SK-N-SH (cell line): Measurements from ENCODE around the gene PLCG2. TPM values are rescaled to one million over a fixed set of nuclear protein-coding genes. Genes with fewer than 3 reads are reported as not detected.

Experiments
- CTCF ChIA-PET: fragments of 300-600, 350-600 bp; formaldehyde crosslinking; extraction: SDS; loops from one replicate; lab custom pipeline; 2021; lab: Yijun Ruan, JAX
- POLR2A ChIA-PET: fragments of 350-600 bp; sonication (Branson Sonifier 250); formaldehyde crosslinking; extraction: SDS; loops from one replicate; lab custom pipeline; 2020; ENCODE audit warnings: antibody characterized with exemption, inconsistent platforms; lab: Yijun Ruan, JAX
- DNase-seq: peaks from one replicate; pipeline ENCODE4 v3.0.0; 2012
- H2AFZ ChIP-seq: fragments of 200-600 bp; sonication (generic); 2 replicates; pipeline ENCODE4 v1.8.1; 2016; ENCODE audit warnings: antibody characterized with exemption, mild to moderate bottlenecking, low read depth
- H3F3A ChIP-seq: fragments of 200-600 bp; sonication (generic); replicated peaks from 2 replicates; pipeline ENCODE3; 2016; ENCODE audit warnings: antibody characterized with exemption, mild to moderate bottlenecking; ENCODE audit not compliant: insufficient read depth
- H3K27ac ChIP-seq, 2 experiments: fragments of 200-500 bp in 1 of 2; fragments of 200-600 bp in 1 of 2; sonication (Bioruptor generic) in 1 of 2; sonication (generic), shearing (Covaris generic) in 1 of 2; 2 replicates each; pipeline versions ENCODE4 v1.5.1 to v1.6.1; 2014 to 2016; ENCODE audit warnings: low read depth in 2 of 2, inconsistent platforms in 1 of 2, low read length in 1 of 2, mild to moderate bottlenecking in 1 of 2, mixed read lengths in 1 of 2
- H3K27me3 ChIP-seq: fragments of 200-600 bp; sonication (generic), shearing (Covaris generic); 2 replicates; pipeline ENCODE4 v1.6.1; 2016; ENCODE audit warnings: mixed run types; ENCODE audit not compliant: insufficient read depth
- H3K36me3 ChIP-seq, 2 experiments: fragments of 200-500 bp in 1 of 2; fragments of 200-600 bp in 1 of 2; sonication (Bioruptor generic) in 1 of 2; sonication (generic) in 1 of 2; replicated peaks in 1 of 2; 2 replicates each; pipeline versions ENCODE3 to v1.5.1; 2014 to 2016; ENCODE audit warnings: low read length in 1 of 2, mild to moderate bottlenecking in 1 of 2; ENCODE audit not compliant: insufficient read depth in 2 of 2, control insufficient read depth in 1 of 2
- H3K4me1 ChIP-seq, 2 experiments: fragments of 200-500 bp in 1 of 2; fragments of 200-600 bp in 1 of 2; sonication (Bioruptor generic) in 1 of 2; sonication (generic), shearing (Covaris generic) in 1 of 2; 2 replicates each; pipeline versions ENCODE4 v1.5.1 to v1.6.1; 2014 to 2016; ENCODE audit warnings: low read depth in 1 of 2, low read length in 1 of 2, mixed run types in 1 of 2; ENCODE audit not compliant: insufficient read depth in 2 of 2, control insufficient read depth in 1 of 2
- H3K4me2 ChIP-seq: fragments of 200-600 bp; sonication (generic), shearing (Covaris generic); 2 replicates; pipeline ENCODE4 v1.6.1; 2017; ENCODE audit warnings: mixed run types
- H3K4me3 ChIP-seq, 2 experiments: fragments of 200-500 bp in 1 of 2; fragments of 200-600 bp in 1 of 2; sonication (Bioruptor generic) in 1 of 2; sonication (generic), shearing (Covaris generic) in 1 of 2; 2 replicates each; pipeline versions ENCODE4 v1.5.1 to v1.8.1; 2014 to 2016; ENCODE audit warnings: low read depth in 2 of 2, inconsistent platforms in 1 of 2, low read length in 1 of 2, mild to moderate bottlenecking in 1 of 2, mixed read lengths in 1 of 2, moderate library complexity in 1 of 2
- H3K79me2 ChIP-seq: fragments of 200-600 bp; sonication (generic); 2 replicates; pipeline ENCODE4 v1.8.1; 2017; ENCODE audit warnings: mild to moderate bottlenecking; ENCODE audit not compliant: insufficient read depth
- H3K9ac ChIP-seq: fragments of 200-600 bp; sonication (generic); 2 replicates; pipeline ENCODE4 v1.6.1; 2017; ENCODE audit warnings: mixed run types
- H3K9me2 ChIP-seq: fragments of 200-600 bp; sonication (generic); 2 replicates; pipeline ENCODE4 v1.6.1; 2017; ENCODE audit warnings: mixed run types
- H3K9me3 ChIP-seq: fragments of 200-600 bp; sonication (generic); 2 replicates; pipeline ENCODE4 v1.6.1; 2017; ENCODE audit warnings: mixed run types, mild to moderate bottlenecking, moderate library complexity
- H4K20me1 ChIP-seq: fragments of 200-600 bp; sonication (generic); 2 replicates; pipeline ENCODE4 v1.6.1; 2017; ENCODE audit warnings: mild to moderate bottlenecking, mixed run types; ENCODE audit not compliant: insufficient read depth
- CHD2 ChIP-seq: fragments of 150-350 bp; IDR thresholded peaks from 2 replicates; pipeline ENCODE4 v1.6.1; 2018; ENCODE audit warnings: low read length; ENCODE audit not compliant: partially characterized antibody
- EP300 ChIP-seq, 2 experiments: IDR thresholded peaks; 2 replicates each; pipeline versions ENCODE4 v1.4.0 to v1.6.1; 2012; ENCODE audit warnings: borderline replicate concordance in 1 of 2, low read depth in 1 of 2, low read length in 1 of 2
- FOXM1 ChIP-seq: IDR thresholded peaks from 2 replicates; pipeline ENCODE4 v1.4.0; 2012; ENCODE audit warnings: low read depth, mild to moderate bottlenecking
- GATA2 ChIP-seq: sonication (generic); formaldehyde crosslinking; IDR thresholded peaks from 2 replicates; pipeline ENCODE4 v1.5.0; 2020; ENCODE audit warnings: mild to moderate bottlenecking, missing genetic modification reagents
- IRF3 ChIP-seq: fragments of 150-350 bp; IDR thresholded peaks from 2 replicates; pipeline ENCODE4 v1.6.1; 2016; ENCODE audit warnings: mild to moderate bottlenecking, low read depth, low read length
- MAX ChIP-seq: IDR thresholded peaks from 2 replicates; pipeline ENCODE4 v1.4.0; 2012; ENCODE audit warnings: low read depth
- MEF2A ChIP-seq: IDR thresholded peaks from 2 replicates; pipeline ENCODE4 v1.4.0; 2012; ENCODE audit warnings: low read depth, borderline replicate concordance
- NRF1 ChIP-seq: IDR thresholded peaks from 2 replicates; pipeline ENCODE4 v1.6.1; 2012; ENCODE audit warnings: low read depth, mild to moderate bottlenecking, low read length
- POLR2AphosphoS5 ChIP-seq: IDR thresholded peaks from 2 replicates; pipeline ENCODE4 v1.6.1; 2012; ENCODE audit warnings: low read depth, low read length
- RCOR1 ChIP-seq: fragments of 150-350 bp; IDR thresholded peaks from 2 replicates; pipeline ENCODE4 v1.6.1; 2017; ENCODE audit warnings: antibody characterized with exemption, low read length
- TAF1 ChIP-seq: IDR thresholded peaks from 2 replicates; pipeline ENCODE4 v1.6.1; 2012; ENCODE audit warnings: low read depth, mild to moderate bottlenecking, low read length, moderate library complexity, borderline replicate concordance
- TEAD4 ChIP-seq: IDR thresholded peaks from 2 replicates; pipeline ENCODE4 v1.4.0; 2012; ENCODE audit warnings: mild to moderate bottlenecking, borderline replicate concordance; ENCODE audit not compliant: insufficient read depth
- USF1 ChIP-seq: IDR thresholded peaks from 2 replicates; pipeline ENCODE4 v1.4.0; 2012; ENCODE audit warnings: low read depth, borderline replicate concordance
- WGBS: methylation state at CpG from one replicate; pipeline ENCODE4 v1.1.6; 2017; ENCODE audit warnings: low lambda C conversion rate; 5-methylcytosine and 5-hydroxymethylcytosine counted together
- polyA plus RNA-seq, 3 experiments: library from polyadenylated mRNA; depleted of rRNA; stranded (reverse); fragments of >200 nt; gene quantifications; 2 replicates each; pipeline ENCODE4 v1.2.3, GENCODE V29; 2012
- TF ChIP-seq, protein P1 (sequence below): IDR thresholded peaks from 2 replicates; pipeline ENCODE4 v1.6.1; 2012; ENCODE audit warnings: mild to moderate bottlenecking, low read depth, low read length, moderate library complexity

The PLCG2 gene
- polyA plus RNA-seq, 1 of the 3 experiments (the other 2 are of a cell fraction), result 0.23 TPM

DNA sequence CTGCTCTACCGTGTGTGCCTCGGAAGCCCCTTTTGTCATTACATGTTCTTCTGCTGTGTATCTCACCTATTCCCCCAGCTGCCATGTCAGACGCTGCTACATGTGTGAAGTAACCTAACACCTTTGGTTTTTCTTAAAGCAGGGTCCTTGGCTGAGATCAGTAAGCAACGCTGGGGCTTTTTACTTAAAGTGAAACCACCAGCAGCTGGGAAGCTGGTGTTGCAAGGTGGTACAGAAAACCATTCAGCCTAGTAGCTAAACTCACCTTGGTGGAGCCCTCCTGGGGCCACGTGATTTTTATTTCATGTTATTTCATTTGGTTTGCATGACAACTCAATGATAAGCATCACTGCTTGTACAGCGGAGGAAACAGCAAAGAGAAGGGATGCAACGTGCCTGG lies 62.6 kb downstream of the PLCG2 start (continued):
- TF ChIP-seq, protein P1, sequence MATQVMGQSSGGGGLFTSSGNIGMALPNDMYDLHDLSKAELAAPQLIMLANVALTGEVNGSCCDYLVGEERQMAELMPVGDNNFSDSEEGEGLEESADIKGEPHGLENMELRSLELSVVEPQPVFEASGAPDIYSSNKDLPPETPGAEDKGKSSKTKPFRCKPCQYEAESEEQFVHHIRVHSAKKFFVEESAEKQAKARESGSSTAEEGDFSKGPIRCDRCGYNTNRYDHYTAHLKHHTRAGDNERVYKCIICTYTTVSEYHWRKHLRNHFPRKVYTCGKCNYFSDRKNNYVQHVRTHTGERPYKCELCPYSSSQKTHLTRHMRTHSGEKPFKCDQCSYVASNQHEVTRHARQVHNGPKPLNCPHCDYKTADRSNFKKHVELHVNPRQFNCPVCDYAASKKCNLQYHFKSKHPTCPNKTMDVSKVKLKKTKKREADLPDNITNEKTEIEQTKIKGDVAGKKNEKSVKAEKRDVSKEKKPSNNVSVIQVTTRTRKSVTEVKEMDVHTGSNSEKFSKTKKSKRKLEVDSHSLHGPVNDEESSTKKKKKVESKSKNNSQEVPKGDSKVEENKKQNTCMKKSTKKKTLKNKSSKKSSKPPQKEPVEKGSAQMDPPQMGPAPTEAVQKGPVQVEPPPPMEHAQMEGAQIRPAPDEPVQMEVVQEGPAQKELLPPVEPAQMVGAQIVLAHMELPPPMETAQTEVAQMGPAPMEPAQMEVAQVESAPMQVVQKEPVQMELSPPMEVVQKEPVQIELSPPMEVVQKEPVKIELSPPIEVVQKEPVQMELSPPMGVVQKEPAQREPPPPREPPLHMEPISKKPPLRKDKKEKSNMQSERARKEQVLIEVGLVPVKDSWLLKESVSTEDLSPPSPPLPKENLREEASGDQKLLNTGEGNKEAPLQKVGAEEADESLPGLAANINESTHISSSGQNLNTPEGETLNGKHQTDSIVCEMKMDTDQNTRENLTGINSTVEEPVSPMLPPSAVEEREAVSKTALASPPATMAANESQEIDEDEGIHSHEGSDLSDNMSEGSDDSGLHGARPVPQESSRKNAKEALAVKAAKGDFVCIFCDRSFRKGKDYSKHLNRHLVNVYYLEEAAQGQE, result no peak
- no peak for TF ChIP-seq TEAD4

GRCh38 chr16:81842564-81843242 lies 63.6 kb downstream of the PLCG2 start:
- no peak for DNase-seq
- Histone ChIP-seq H2AFZ (no peak overlapping the region), H3K4me2 (no peak overlapping the region), H3K4me3 (no peak overlapping the region), H3K27ac (no peak overlapping the region), H3K79me2 (no peaks in the 10 kb centered on the region), H3K9me3 (no peaks in the 10 kb centered on the region), H3K9ac (no peak overlapping the region), H3F3A (no peaks in the 10 kb centered on the region), H3K4me1 (no peaks in the 10 kb centered on the region), H4K20me1 (no peaks in the 10 kb centered on the region), H3K27me3 (no peaks in the 10 kb centered on the region; the same call in 1 of the 2 replicates), H3K36me3 (no peaks in the 10 kb centered on the region), H3K9me2 (no peaks in the 10 kb centered on the region)
- no peak for TF ChIP-seq POLR2AphosphoS5
- no peak for TF ChIP-seq NRF1
- TF ChIP-seq EP300 (IDR thresholded peaks at IDR 0.05; ENCODE audit: borderline replicate concordance in 1 of 2, low read depth in 1 of 2, low read length in 1 of 2), result no peak
- no peak for TF ChIP-seq MEF2A
- TF ChIP-seq CHD2, result no peak
- 20% methylated on average over 12 of the region's 12 CpGs for WGBS
- ChIA-PET CTCF (interaction anchor here (1.2 kb wide), 1 partner anchor 18 kb away, joined by 3 read pairs; no protein-coding TSS in a partner anchor), POLR2A (no interaction called here)

- H3K4me3 ChIP-seq, result no peak overlapping the region
- no peaks in the 10 kb centered on the region for H3K9me2 ChIP-seq
- CTCF ChIA-PET, result interaction anchor here (1.2 kb wide), 1 partner anchor 18 kb away, joined by 3 read pairs; no protein-coding TSS in a partner anchor
- DNase-seq, result no peak
- H4K20me1 ChIP-seq, result no peaks in the 10 kb centered on the region
- H3F3A ChIP-seq, result no peaks in the 10 kb centered on the region
- H3K4me2 ChIP-seq, result no peak overlapping the region
- 73% methylated on average over 4 of the region's 4 CpGs for WGBS
- H3K27ac ChIP-seq, result no peak overlapping the region
- POLR2A ChIA-PET, result no interaction called here
- no peaks in the 10 kb centered on the region for H3K79me2 ChIP-seq
- H3K9ac ChIP-seq, result no peak overlapping the region
- H3K36me3 ChIP-seq, result no peaks in the 10 kb centered on the region
- H3K4me1 ChIP-seq, result no peaks in the 10 kb centered on the region
- H3K27me3 ChIP-seq, result no peaks in the 10 kb centered on the region
- H3K9me3 ChIP-seq, result no peaks in the 10 kb centered on the region
- no peak overlapping the region for H2AFZ ChIP-seq
- no peak for TF ChIP-seq FOXM1
- no peak for TF ChIP-seq RCOR1
- TF ChIP-seq TAF1, result no peak
- TF ChIP-seq MAX, result no peak
- TF ChIP-seq POLR2AphosphoS5, result no peak
- TF ChIP-seq GATA2, result no peak
- TF ChIP-seq USF1, result no peak
- no peak for TF ChIP-seq IRF3
- TF ChIP-seq, protein P1, result no peak
Measured at GRCh38 chr16:81843243-81843582, 64.1 kb downstream of the PLCG2 start.
